GM18505 (cell line): ENCODE measurements around the gene ESPNL.

Source experiments
- ATAC-seq: cut with Tn5 transposase; IDR thresholded peaks from one replicate; pipeline ENCODE4 v1.9.1; 2021; ENCODE audit not compliant: unreplicated experiment
- POLR2A ChIP-seq: IDR thresholded peaks from 4 replicates; pipeline ENCODE4 v1.6.1; 2011; ENCODE audit warnings: borderline replicate concordance; ENCODE audit not compliant: insufficient read depth, insufficient read length; ENCODE audit errors: extremely low read depth

ESPNL gene

GRCh38 chr2:238097988-238098871 is 1.9 kb upstream of the ESPNL start:
- TF ChIP-seq POLR2A, result peak; percentile 43
- ATAC-seq, result peak; percentile 65

DNA sequence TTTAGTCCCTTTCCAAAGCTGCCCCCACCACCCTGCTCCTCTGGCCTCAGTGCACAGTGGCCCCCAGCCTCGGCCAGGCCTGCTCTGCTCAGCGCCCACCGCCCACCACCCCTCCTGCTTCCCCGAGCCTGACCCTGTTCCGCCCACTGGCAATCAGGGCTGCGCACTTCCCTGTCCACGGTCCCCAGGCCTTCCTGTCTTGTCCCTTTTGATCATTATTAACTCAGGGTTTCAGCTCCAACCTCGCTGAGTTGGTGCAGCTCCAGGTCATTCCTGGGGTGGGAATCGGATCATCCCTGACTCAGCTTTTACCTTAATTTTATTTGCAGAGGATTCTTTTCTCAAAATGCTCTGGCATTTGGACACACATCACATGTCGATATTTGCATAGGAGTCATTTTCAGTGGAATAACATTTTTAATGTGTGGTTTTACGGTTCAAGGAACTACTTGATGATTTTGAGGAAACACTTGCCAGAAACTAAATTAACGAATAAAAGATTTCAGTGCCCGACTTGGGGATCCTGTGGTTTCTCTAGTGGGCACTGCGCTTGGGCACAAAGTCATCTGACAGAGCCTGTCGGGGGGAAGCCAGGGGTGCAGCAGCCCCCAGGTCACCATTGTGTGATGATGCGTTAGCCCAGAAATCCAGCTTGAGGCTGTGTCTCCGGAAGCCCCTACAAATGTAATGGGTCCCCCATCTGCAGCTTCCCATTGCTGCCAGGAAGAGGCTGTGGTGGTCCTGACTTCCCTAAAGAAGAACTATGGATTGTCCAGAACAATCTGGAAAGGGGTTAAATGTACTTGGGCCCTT is 1.0 kb upstream of the ESPNL start:
- no peak for TF ChIP-seq POLR2A
- ATAC-seq, result no peak

DNA sequence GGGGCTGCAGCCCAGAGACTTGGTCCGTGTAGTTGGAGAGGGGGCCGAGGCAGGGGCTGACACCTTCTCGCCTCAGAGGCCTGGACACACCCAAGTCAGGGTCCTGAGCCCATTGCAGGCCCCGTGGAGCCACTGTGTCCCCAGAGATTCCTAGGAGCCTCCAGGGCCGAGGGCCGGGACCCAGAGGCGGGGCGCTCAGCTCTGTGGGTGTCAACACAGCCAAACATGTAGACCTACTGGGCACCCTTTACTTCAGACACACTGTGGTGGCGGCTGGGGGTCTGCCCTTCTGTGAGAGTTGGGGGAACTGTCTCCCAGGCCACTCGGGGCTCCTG is 459 bp upstream of the ESPNL start:
- ATAC-seq, result no peak
- TF ChIP-seq POLR2A, result no peak

- no peak for TF ChIP-seq POLR2A
- no peak for ATAC-seq
Observed at GRCh38 chr2:238100821-238101771, 956 bp downstream of the ESPNL start.

GRCh38 chr2:238101891-238102841 is 2.0 kb downstream of the ESPNL start:
- ATAC-seq, result no peak
- no peak for TF ChIP-seq POLR2A

GRCh38 chr2:238102865-238103264 is 2.7 kb downstream of the ESPNL start:
- no peak for TF ChIP-seq POLR2A
- ATAC-seq, result no peak

DNA sequence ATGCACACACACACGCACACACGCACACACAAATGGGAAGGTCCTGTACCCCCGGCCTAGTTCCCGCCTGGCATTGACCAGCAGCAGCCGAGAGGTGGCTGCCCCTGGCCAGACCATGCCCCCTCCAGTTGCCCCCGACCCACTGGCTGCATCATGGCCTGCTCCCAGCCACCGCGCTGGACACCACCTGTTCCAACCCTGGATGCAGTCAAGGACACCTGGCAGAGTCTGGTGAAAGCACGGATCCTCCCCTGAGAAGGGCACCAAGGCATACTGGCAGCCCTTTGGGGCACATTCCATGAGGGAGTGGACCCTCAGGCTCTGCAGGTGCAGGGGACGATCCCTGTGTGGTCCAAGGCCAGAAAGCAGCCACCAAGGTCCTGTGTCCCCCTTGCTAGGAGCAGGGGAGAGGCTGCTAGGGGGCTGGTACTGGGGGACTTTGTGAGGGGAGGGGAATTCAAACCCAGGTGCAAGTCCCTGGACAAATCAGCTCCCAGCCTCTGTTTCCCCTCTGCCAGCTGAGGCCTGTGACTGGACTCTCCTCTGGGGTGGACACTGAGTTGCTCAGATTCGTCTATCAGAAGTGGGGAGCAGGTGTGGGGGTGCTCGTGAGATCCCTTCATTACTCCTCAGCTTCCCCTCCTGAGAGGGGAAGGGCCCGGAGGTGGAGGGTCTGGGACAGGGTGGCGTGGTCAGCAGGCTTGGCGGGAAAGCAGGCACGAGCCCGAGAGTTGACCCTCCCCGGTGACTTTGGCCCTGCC is 3.5 kb downstream of the ESPNL start:
- no peak for ATAC-seq
- no peak for TF ChIP-seq POLR2A

- no peak for ATAC-seq
- no peak for TF ChIP-seq POLR2A
Observed at GRCh38 chr2:238104226-238104690, 4.1 kb downstream of the ESPNL start.

- no peak for TF ChIP-seq POLR2A
- ATAC-seq, result no peak
Observed at GRCh38 chr2:238104691-238105371, 4.7 kb downstream of the ESPNL start.

- TF ChIP-seq POLR2A, result no peak
- no peak for ATAC-seq
Observed at GRCh38 chr2:238105506-238106338, 5.6 kb downstream of the ESPNL start.
